HG03159 (cell line): ENCODE data around the gene AHRR.
"Not testable (repeated sequence)": the region's sequence is repeated elsewhere in the genome, so short reads cannot be mapped to it uniquely, and the experiment has no call there.

Experiments used
- ATAC-seq: cut with Tn5 transposase; IDR thresholded peaks from one replicate; pipeline ENCODE4 v1.9.1; 2021; ENCODE audit warnings: mild to moderate bottlenecking, moderate library complexity; ENCODE audit not compliant: unreplicated experiment

AHRR gene

GRCh38 chr5:483011-483410 is 161.5 kb downstream of the AHRR start:
- ATAC-seq = no peak

GRCh38 chr5:483434-484140 is 162.1 kb downstream of the AHRR start:
- no peak for ATAC-seq

GRCh38 chr5:484556-484955 is 163.0 kb downstream of the AHRR start:
- no peak for ATAC-seq

GRCh38 chr5:485113-485945 is 163.8 kb downstream of the AHRR start:
- no peak for ATAC-seq

GRCh38 chr5:485946-486491 is 164.5 kb downstream of the AHRR start:
- no peak for ATAC-seq

- ATAC-seq = not testable (repeated sequence)
Measured at GRCh38 chr5:486597-486996, 165.1 kb downstream of the AHRR start.
